GM12878 (cell line): ENCODE measurements around the gene ING5. TPM values are rescaled to one million over a fixed set of nuclear protein-coding genes. Genes with fewer than 3 reads are reported as not detected.
A peak's percentile ranks its signal among the peaks of the same experiment; 100 is the strongest.

Experiments used
- ATAC-seq: fragments of 200-7000 bp; cut with Tn5 transposase; 3 replicates; pipeline ENCODE4 v1.9.1; 2020; ENCODE audit warnings: mild to moderate bottlenecking, moderate library complexity
- BruUV-seq: library from RNA; stranded (reverse); fragments of 400-500 nt; replicated peaks from 2 replicates; lab custom pipeline; 2021; lab: Mats Ljungman, UMichigan
- CTCF ChIA-PET: fragments of 300-600 bp; sonication (Branson Sonifier 250); formaldehyde crosslinking; extraction: SDS; loops from one replicate; lab custom pipeline; 2021; ENCODE audit warnings: inconsistent platforms; lab: Yijun Ruan, JAX
- POLR2A ChIA-PET: fragments of 350-600 bp; formaldehyde crosslinking; extraction: SDS; loops from one replicate; lab custom pipeline; 2021; ENCODE audit warnings: inconsistent platforms; lab: Charles Lee
- RAD21 ChIA-PET: fragments of 300-600 bp; sonication (Branson Sonifier 250); formaldehyde crosslinking; loops from one replicate; lab custom pipeline; 2023; ENCODE audit warnings: antibody characterized with exemption; ENCODE audit not compliant: unreplicated experiment; lab: Charles Lee
- SMC1A ChIA-PET: fragments of 300-600 bp; sonication (Branson Sonifier 250); formaldehyde crosslinking; loops from one replicate; lab custom pipeline; 2023; ENCODE audit not compliant: unreplicated experiment, uncharacterized antibody; lab: Charles Lee
- DNase-seq: peaks from one replicate; pipeline ENCODE4 v3.0.0-alpha.2; 2011; ENCODE audit warnings: low read depth, low spot score
- FAIRE-seq: peaks from 3 replicates; lab custom pipeline; 2011; peaks lifted over from hg19 to GRCh38; lab: Jason Lieb, UNC
- H2AFZ ChIP-seq: 2 replicates; pipeline ENCODE4 v1.6.0; 2011; ENCODE audit warnings: low read depth, low read length, control low read depth; ENCODE audit not compliant: control insufficient read depth
- H3K27ac ChIP-seq: 2 replicates; pipeline ENCODE4 v1.5.1; 2011; ENCODE audit warnings: control low read depth; ENCODE audit not compliant: control insufficient read depth, insufficient read depth
- H3K27me3 ChIP-seq, 2 experiments: replicated peaks in 1 of 2; 2 replicates each; pipeline versions ENCODE4 v1.6.0 to v1.6.1; 2011; ENCODE audit warnings: low read length in 1 of 2; ENCODE audit not compliant: control insufficient read depth in 2 of 2, insufficient read depth in 2 of 2
- H3K36me3 ChIP-seq, 2 experiments: 2 replicates each; pipeline ENCODE4 v1.5.1; 2011; ENCODE audit warnings: low read length in 1 of 2; ENCODE audit not compliant: control insufficient read depth in 2 of 2, insufficient read depth in 2 of 2
- H3K4me1 ChIP-seq: 2 replicates; pipeline ENCODE4 v1.6.1; 2011; ENCODE audit warnings: mild to moderate bottlenecking, low read length, moderate library complexity, mixed read lengths; ENCODE audit not compliant: control insufficient read depth, insufficient read depth
- H3K4me2 ChIP-seq: 2 replicates; pipeline ENCODE4 v1.6.0; 2011; ENCODE audit warnings: control low read depth; ENCODE audit not compliant: control insufficient read depth, insufficient read depth
- H3K4me3 ChIP-seq: fragments of 200-600 bp; sonication (generic); 2 replicates; pipeline ENCODE4 v1.5.1; 2016
- H3K79me2 ChIP-seq: 2 replicates; pipeline ENCODE4 v1.6.0; 2011; ENCODE audit warnings: low read length; ENCODE audit not compliant: control insufficient read depth, insufficient read depth
- H3K9ac ChIP-seq: 2 replicates; pipeline ENCODE4 v1.8.0; 2011; ENCODE audit warnings: low read length, control low read depth, mixed read lengths; ENCODE audit not compliant: control insufficient read depth, insufficient read depth
- H3K9me3 ChIP-seq: replicated peaks from 3 replicates; pipeline ENCODE4 v1.5.1; 2011; ENCODE audit warnings: mild to moderate bottlenecking, low read length; ENCODE audit not compliant: control insufficient read depth, insufficient read depth
- H4K20me1 ChIP-seq: 2 replicates; pipeline ENCODE4 v1.6.0; 2011; ENCODE audit not compliant: control insufficient read depth, insufficient read depth
- E4F1 ChIP-seq: fragments of 450-650 bp; IDR thresholded peaks from 2 replicates; pipeline ENCODE4 v1.6.1; 2018; ENCODE audit warnings: borderline replicate concordance, mild to moderate bottlenecking; ENCODE audit not compliant: partially characterized antibody
- NFYB ChIP-seq: IDR thresholded peaks from 2 replicates; pipeline ENCODE4 v1.6.1; 2011; ENCODE audit warnings: low read depth, mild to moderate bottlenecking, low read length, improper control_type of control experiment, moderate library complexity; ENCODE audit not compliant: insufficient read depth
- PAX5 ChIP-seq: IDR thresholded peaks from 2 replicates; pipeline ENCODE4 v1.6.1; 2011; ENCODE audit warnings: low read depth, low read length, borderline replicate concordance
- SIX5 ChIP-seq: IDR thresholded peaks from 2 replicates; pipeline ENCODE4 v1.6.1; 2011; ENCODE audit warnings: mild to moderate bottlenecking, low read depth, low read length, moderate library complexity; ENCODE audit not compliant: severe bottlenecking
- SMARCA5 ChIP-seq: fragments of 450-650 bp; IDR thresholded peaks from 2 replicates; pipeline ENCODE4 v1.6.1; 2017; ENCODE audit warnings: mild to moderate bottlenecking
- ZNF24 ChIP-seq: fragments of 450-650 bp; IDR thresholded peaks from 2 replicates; pipeline ENCODE4 v1.6.1; 2017; ENCODE audit warnings: antibody characterized with exemption, mild to moderate bottlenecking
- WGBS: methylation state at CpG from one replicate; pipeline ENCODE4 v1.1.6; 2016; ENCODE audit warnings: low lambda C conversion rate; ENCODE audit not compliant: insufficient replicate concordance, insufficient coverage; ENCODE audit errors: missing lambda C conversion rate; 5-methylcytosine and 5-hydroxymethylcytosine counted together
- in situ Hi-C: fragments of 300-500 bp; cut with MboI; formaldehyde crosslinking; loops from 9 replicates; pipeline ENCODE4 v1.14.3; 2018; ENCODE audit warnings: mixed read lengths
- intact Hi-C: fragments of 100-400 bp; cut with micrococcal nuclease; formaldehyde crosslinking; loops from one replicate; pipeline ENCODE4 v1.14.2; 2022; ENCODE audit not compliant: unreplicated experiment
- polyA plus RNA-seq, 11 experiments: library from polyadenylated mRNA; depleted of rRNA in 4 of 11; unstranded in 6 of 11; stranded (reverse) in 5 of 11; fragments of >200 nt; fragmentation: Nextera tagmentation in 4 of 11; fragmentation: Illumina TruSeq in 1 of 11; extraction: Ambion mirVana in 4 of 11; extraction: Trizol in 1 of 11; gene quantifications; 1 replicate in 1 of 11; 2 replicates in 10 of 11; pipeline versions ENCODE4 v1.2.1 to v1.2.3, GENCODE V29; 2011 to 2016; ENCODE audit warnings: inconsistent platforms in 2 of 11, missing spikeins in 2 of 11, low read depth in 1 of 11
- total RNA-seq, 4 experiments: library from RNA; depleted of rRNA in 3 of 4; stranded (reverse); fragments of >200 nt in 3 of 4; fragmentation: Illumina TruSeq in 1 of 4; extraction: Trizol in 1 of 4; gene quantifications; 2 replicates each; pipeline versions ENCODE4 v1.2.1 to v1.2.3, GENCODE V29; 2013 to 2021

Gene ING5
- total and polyA plus RNA-seq, 10 of the 15 experiments (the other 5 are each of a cell fraction or from before 2014, with no cell fraction given) = 10.0 to 46.1 (median 27.2) TPM

GRCh38 chr2:241734467-241735208 lies 32.8 kb downstream of the ING5 start, which contains the start of gene D2HGDH (continued):
- no peak for TF ChIP-seq SIX5
- 0 out of 2 replicates have a peak, but pooled peaks have one; percentile 28 for TF ChIP-seq ZNF24

- no peak overlapping the region for H3K9ac ChIP-seq
- no peak overlapping the region for H3K4me3 ChIP-seq
- ATAC-seq (no peak), DNase-seq (no peak), FAIRE-seq (no peak)
- no peak overlapping the region for H2AFZ ChIP-seq
- H3K36me3 ChIP-seq = no peaks in the 10 kb centered on the region
- TF ChIP-seq PAX5 (no peak), SMARCA5 (no peak), NFYB (no peak), E4F1 (no peak)
- intact Hi-C loops = loop anchor here (10.0 kb wide), 1 partner anchor 109 kb away; no protein-coding TSS in a partner anchor
- in situ Hi-C loops = no loop called here
- ChIA-PET CTCF (interaction anchor here (1.9 kb wide), 1 partner anchor 143 kb away, joined by 7 read pairs; no protein-coding TSS in a partner anchor), SMC1A (interaction anchor here (0.6 kb wide), 1 partner anchor 106 kb away, joined by 5 read pairs; no protein-coding TSS in a partner anchor), POLR2A (interaction anchor here (1.6 kb wide), 1 partner anchor 35 kb away, joined by 3 read pairs; the partner anchor contains the start of gene ING5), RAD21 (no interaction called here)
- H3K27ac ChIP-seq = no peak overlapping the region
- H4K20me1 ChIP-seq = no peaks in the 10 kb centered on the region; the same call in 1 of the 2 replicates
- H3K79me2 ChIP-seq = peaks cover 11% of the 10 kb centered on the region
- WGBS = 79% methylated on average over 3 of the region's 3 CpGs
- BruUV-seq = no TSS peak
- H3K27me3 ChIP-seq = no peaks in the 10 kb centered on the region
- no peaks in the 10 kb centered on the region for H3K9me3 ChIP-seq
- H3K4me1 ChIP-seq = peaks cover 8% of the 10 kb centered on the region; the same call in 1 of the 2 replicates
- no peak overlapping the region for H3K4me2 ChIP-seq
These were observed 34.3 kb downstream of the ING5 start for GRCh38 chr2:241736111-241736510.
